K562 (cell line): ENCODE data around the gene GGA2. TPM values are rescaled to one million over a fixed set of nuclear protein-coding genes. Genes with fewer than 3 reads are reported as not detected.

Experiments used
- ATAC-seq: fragments of 200-7000 bp; cut with Tn5 transposase; 3 replicates; pipeline ENCODE4 v1.9.1; 2020; ENCODE audit warnings: moderate library complexity
- BruUV-seq: library from RNA; stranded (reverse); fragments of 400-500 nt; replicated peaks from 2 replicates; lab custom pipeline; 2021; lab: Mats Ljungman, UMichigan
- CTCF ChIA-PET: fragments of 300-600 bp; formaldehyde crosslinking; extraction: SDS; loops from one replicate; lab custom pipeline; 2021; ENCODE audit warnings: low intra/inter-chr PET ratio; lab: Yijun Ruan, JAX
- POLR2A ChIA-PET: fragments of 300-600, 350-650 bp; sonication (Branson Sonifier 250); formaldehyde crosslinking; extraction: SDS; loops from one replicate; lab custom pipeline; 2021; ENCODE audit warnings: antibody characterized with exemption, inconsistent platforms; lab: Yijun Ruan, JAX
- DNase-seq, 4 experiments: peaks; one replicate each; pipeline versions ENCODE4 v3.0.0 to v3.0.0-alpha.2; 2011 to 2018; ENCODE audit warnings: low spot score in 3 of 4, mixed read lengths in 3 of 4; ENCODE audit errors: extremely low read depth in 1 of 4
- FAIRE-seq: peaks from 2 replicates; lab custom pipeline; 2011; peaks lifted over from hg19 to GRCh38; lab: Jason Lieb, UNC
- H2AFZ ChIP-seq: 2 replicates; pipeline ENCODE4 v1.6.0; 2011; ENCODE audit warnings: low read depth, low read length, control low read depth, inconsistent platforms
- H3K27ac ChIP-seq: fragments of 200-600 bp; 3 replicates; pipeline ENCODE4 v1.8.0; 2011; ENCODE audit warnings: low read depth, mild to moderate bottlenecking, control low read depth, inconsistent platforms, low read length, moderate library complexity, mixed read lengths; ENCODE audit errors: extremely low read depth
- H3K27me3 ChIP-seq, 2 experiments: fragments of 300-600 bp in 1 of 2; 2 replicates in 1 of 2; 3 replicates in 1 of 2; pipeline versions ENCODE4 v1.6.0 to v1.8.0; 2011; ENCODE audit warnings: inconsistent platforms in 2 of 2, low read length in 2 of 2, mild to moderate bottlenecking in 1 of 2, mixed read lengths in 1 of 2, moderate library complexity in 1 of 2; ENCODE audit not compliant: control insufficient read depth in 2 of 2, insufficient read depth in 2 of 2
- H3K36me3 ChIP-seq: fragments of 300-600 bp; 3 replicates; pipeline ENCODE4 v1.8.0; 2011; ENCODE audit warnings: mild to moderate bottlenecking, low read length, inconsistent platforms; ENCODE audit not compliant: control insufficient read depth, insufficient read depth
- H3K4me1 ChIP-seq, 2 experiments: fragments of 200-600 bp in 1 of 2; replicated peaks in 1 of 2; 2 replicates in 1 of 2; 3 replicates in 1 of 2; pipeline versions ENCODE4 v1.5.1 to v1.8.0; 2011; ENCODE audit warnings: inconsistent platforms in 2 of 2, low read length in 2 of 2, mild to moderate bottlenecking in 1 of 2, mixed read lengths in 1 of 2, moderate library complexity in 1 of 2; ENCODE audit not compliant: control insufficient read depth in 2 of 2, insufficient read depth in 2 of 2
- H3K4me2 ChIP-seq: 2 replicates; pipeline ENCODE4 v1.6.1; 2011; ENCODE audit warnings: low read length, control low read depth, inconsistent platforms, mixed read lengths; ENCODE audit not compliant: insufficient read depth
- H3K4me3 ChIP-seq: fragments of 200-600 bp; sonication (generic), shearing (Covaris generic); 2 replicates; pipeline ENCODE4 v1.5.1; 2016; ENCODE audit warnings: control low read depth, inconsistent platforms
- H3K79me2 ChIP-seq: fragments of 200-600 bp; 3 replicates; pipeline ENCODE4 v1.8.0; 2011; ENCODE audit warnings: low read length, inconsistent platforms; ENCODE audit not compliant: control insufficient read depth, insufficient read depth
- H3K9ac ChIP-seq, 2 experiments: 2 replicates each; pipeline versions ENCODE4 v1.6.0 to v1.6.1; 2011; ENCODE audit warnings: low read depth in 2 of 2, low read length in 2 of 2, control low read depth in 1 of 2, inconsistent platforms in 1 of 2, mild to moderate bottlenecking in 1 of 2, mixed read lengths in 1 of 2; ENCODE audit not compliant: insufficient read depth in 1 of 2
- H3K9me1 ChIP-seq: one replicate; pipeline ENCODE4 v1.6.0; 2011; ENCODE audit warnings: inconsistent platforms, mild to moderate bottlenecking, low read length, moderate library complexity; ENCODE audit not compliant: control insufficient read depth, insufficient read depth
- H3K9me3 ChIP-seq: replicated peaks from 2 replicates; pipeline ENCODE4 v1.5.1; 2011; ENCODE audit warnings: low read depth, low read length, inconsistent platforms; ENCODE audit not compliant: control insufficient read depth, insufficient read depth
- H4K20me1 ChIP-seq: replicated peaks from 2 replicates; pipeline ENCODE4 v1.6.1; 2011; ENCODE audit warnings: low read length, inconsistent platforms, mixed read lengths; ENCODE audit not compliant: control insufficient read depth, insufficient read depth
- ATF3 ChIP-seq, 2 experiments: fragments of 450-650 bp in 1 of 2; sonication (generic) in 1 of 2; formaldehyde crosslinking in 1 of 2; IDR thresholded peaks in 1 of 2; conservative IDR thresholded peaks in 1 of 2; 2 replicates each; pipeline versions ENCODE4 v1.6.1 to v1.8.1; 2016 to 2023; ENCODE audit warnings: mild to moderate bottlenecking in 2 of 2, moderate library complexity in 2 of 2, inconsistent platforms in 1 of 2, missing genetic modification reagents in 1 of 2
- CAMTA2 ChIP-seq: fragments of 250-450 bp; sonication (Bioruptor Pico); conservative IDR thresholded peaks from 2 replicates; pipeline ENCODE4 v1.5.1; 2022
- CBX5 ChIP-seq: IDR thresholded peaks from 2 replicates; pipeline ENCODE4 v1.6.1; 2014; ENCODE audit warnings: low read depth, borderline replicate concordance
- ESRRB ChIP-seq: fragments of 250-450 bp; sonication (Bioruptor Pico); IDR thresholded peaks from 2 replicates; pipeline ENCODE4 v1.5.0; 2020; ENCODE audit warnings: mild to moderate bottlenecking, moderate library complexity, borderline replicate concordance
- JUND ChIP-seq, 2 experiments: IDR thresholded peaks; 2 replicates in 1 of 2; 3 replicates in 1 of 2; pipeline ENCODE4 v1.6.1; 2011; ENCODE audit warnings: borderline replicate concordance in 2 of 2, low read depth in 2 of 2, low read length in 2 of 2, improper control_type of control experiment in 1 of 2, missing biosample characterization in 1 of 2, missing genetic modification characterization in 1 of 2, missing genetic modification reagents in 1 of 2
- KAT7 ChIP-seq: sonication (generic); formaldehyde crosslinking; IDR thresholded peaks from 2 replicates; pipeline ENCODE4 v1.8.0; 2022; ENCODE audit warnings: missing genetic modification reagents, mild to moderate bottlenecking, borderline replicate concordance
- MEIS2 ChIP-seq: fragments of 450-650 bp; IDR thresholded peaks from 2 replicates; pipeline ENCODE4 v1.6.1; 2014; ENCODE audit warnings: mild to moderate bottlenecking; ENCODE audit not compliant: partially characterized antibody
- POLR2A ChIP-seq: fragments of 450-650 bp; conservative IDR thresholded peaks from 2 replicates; pipeline ENCODE4 v1.6.1; 2016
- RFX5 ChIP-seq: IDR thresholded peaks from 2 replicates; pipeline ENCODE4 v1.6.1; 2011; ENCODE audit warnings: low read depth, mild to moderate bottlenecking, improper control_type of control experiment, low read length
- THAP12 ChIP-seq: fragments of 250-450 bp; sonication (Bioruptor Pico); IDR thresholded peaks from 2 replicates; pipeline ENCODE4 v1.9.0; 2021; ENCODE audit warnings: mild to moderate bottlenecking, inconsistent platforms
- ZNF274 ChIP-seq: IDR thresholded peaks from 2 replicates; pipeline ENCODE4 v1.6.1; 2011; ENCODE audit warnings: low read depth, mild to moderate bottlenecking, low read length, moderate library complexity, borderline replicate concordance
- ZNF699 ChIP-seq: fragments of 250-450 bp; sonication (Bioruptor Pico); IDR thresholded peaks from 2 replicates; pipeline ENCODE4 v1.8.0; 2021; ENCODE audit warnings: mild to moderate bottlenecking, moderate library complexity; ENCODE audit not compliant: insufficient replicate concordance
- WGBS: fragments of 100-300 bp; shearing (Covaris generic); methylation state at CpG from one replicate; pipeline ENCODE4 v1.1.6; 2016; ENCODE audit warnings: low coverage, mixed read lengths; ENCODE audit not compliant: insufficient coverage; ENCODE audit errors: missing lambda C conversion rate; 5-methylcytosine and 5-hydroxymethylcytosine counted together
- in situ Hi-C: fragments of 300-500 bp; cut with MboI; formaldehyde crosslinking; loops from 4 replicates; pipeline ENCODE4 v1.15.0; 2018; ENCODE audit warnings: inconsistent platforms, mixed read lengths
- intact Hi-C: fragments of 100-400 bp; cut with micrococcal nuclease; formaldehyde crosslinking; loops from 2 replicates; pipeline ENCODE4 v1.14.2; 2022
- polyA plus RNA-seq, 8 experiments: library from polyadenylated mRNA; depleted of rRNA in 4 of 8; stranded (reverse) in 5 of 8; unstranded in 3 of 8; fragments of >200 nt; fragmentation: Nextera tagmentation in 2 of 8; fragmentation: Illumina TruSeq in 1 of 8; extraction: Ambion mirVana in 2 of 8; extraction: Trizol in 1 of 8; gene quantifications; 2 replicates each; pipeline versions ENCODE4 v1.2.1 to v1.2.3, GENCODE V29; 2011 to 2014; ENCODE audit warnings: inconsistent platforms in 1 of 8, missing spikeins in 1 of 8
- total RNA-seq, 7 experiments: library from RNA; depleted of rRNA in 6 of 7; stranded (reverse); fragments of >200 nt in 6 of 7; fragmentation: Illumina TruSeq in 2 of 7; extraction: Trizol in 2 of 7; gene quantifications; 2 replicates each; pipeline versions ENCODE4 v1.2.1 to v1.2.3, GENCODE V29; 2011 to 2021; ENCODE audit warnings: low replicate concordance in 1 of 7
- TF ChIP-seq, protein P1 (sequence below): sonication (generic); formaldehyde crosslinking; IDR thresholded peaks from 2 replicates; pipeline ENCODE4 v1.8.0; 2022; ENCODE audit warnings: mild to moderate bottlenecking, missing genetic modification reagents

GGA2 gene
- total and polyA plus RNA-seq, 9 of the 15 experiments (the other 6 are each of a cell fraction or from before 2014, with no cell fraction given), result 11.9 to 133 (median 66.3) TPM

DNA sequence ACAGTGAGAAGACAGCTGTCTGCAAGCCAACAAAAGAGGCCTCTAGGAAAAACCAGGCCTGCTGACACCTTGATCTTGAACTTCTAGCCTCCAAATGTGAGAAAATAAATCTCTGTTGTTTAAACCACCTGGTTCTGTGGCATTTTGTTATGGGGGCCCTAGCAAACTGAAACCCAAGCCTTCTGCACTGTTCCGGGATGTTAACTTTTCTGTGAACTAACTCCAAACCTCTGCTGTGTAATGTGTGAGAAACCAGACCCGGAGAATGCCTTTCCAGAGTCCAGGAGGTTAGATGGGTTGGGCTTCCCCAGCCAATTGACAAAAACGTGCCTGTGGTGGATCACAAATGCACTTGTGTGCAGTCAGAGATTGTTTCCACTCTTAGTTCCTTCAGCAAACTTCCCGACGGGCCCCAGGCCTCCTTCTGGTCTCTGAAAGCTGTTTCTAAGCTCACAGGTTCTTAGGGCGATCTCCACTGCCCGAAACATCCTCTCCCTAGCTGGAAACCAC, 13.6 kb upstream of the GGA2 start:
- DNase-seq (no peak), ATAC-seq (no peak), FAIRE-seq (no peak)
- H3K27ac ChIP-seq, result no peak overlapping the region
- in situ Hi-C loops, result no loop called here
- no peak overlapping the region for H3K4me2 ChIP-seq
- TF ChIP-seq ZNF274 (no peak), JUND (IDR thresholded peaks at IDR 0.05; ENCODE audit: borderline replicate concordance, low read depth, low read length) (no peak), JUND (tag; IDR thresholded peaks at IDR 0.05; ENCODE audit: borderline replicate concordance, low read depth, low read length) (no peak), THAP12 (CRISPR knock-in tag) (no peak), KAT7 (CRISPR knock-in tag) (no peak), CBX5 (no peak), ESRRB (CRISPR knock-in tag) (no peak), ATF3 (IDR thresholded peaks at IDR 0.05) (no peak), ATF3 (CRISPR knock-in tag; conservative IDR thresholded peaks at IDR 0.05) (no peak), CAMTA2 (CRISPR knock-in tag) (no peak), POLR2A (no peak), ZNF699 (no peak), MEIS2 (no peak), RFX5 (no peak)
- TF ChIP-seq, protein P1, sequence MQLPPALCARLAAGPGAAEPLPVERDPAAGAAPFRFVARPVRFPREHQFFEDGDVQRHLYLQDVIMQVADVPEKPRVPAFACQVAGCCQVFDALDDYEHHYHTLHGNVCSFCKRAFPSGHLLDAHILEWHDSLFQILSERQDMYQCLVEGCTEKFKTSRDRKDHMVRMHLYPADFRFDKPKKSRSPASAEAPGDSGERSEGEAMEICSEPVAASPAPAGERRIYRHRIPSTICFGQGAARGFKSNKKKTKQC, result no peak
- no peak overlapping the region for H3K9ac ChIP-seq
- no peak overlapping the region for H3K4me3 ChIP-seq
- no peaks in the 10 kb centered on the region for H4K20me1 ChIP-seq
- no peaks in the 10 kb centered on the region for H3K9me1 ChIP-seq
- peaks cover 2 to 3% of the 10 kb centered on the region in 2 experiments; a peak in 2 of 5 replicates for H3K4me1 ChIP-seq
- TSS peak; percentile 27 for BruUV-seq
- ChIA-PET POLR2A (interaction anchor here (2.0 kb wide), 1 partner anchor 10 kb away, joined by 9 read pairs; no protein-coding TSS in a partner anchor), CTCF (no interaction called here)
- no peaks in the 10 kb centered on the region for H3K9me3 ChIP-seq
- intact Hi-C loops, result no loop called here
- WGBS, result 76% methylated on average over 7 of the region's 7 CpGs
- no peak overlapping the region for H2AFZ ChIP-seq
- H3K36me3 ChIP-seq, result peaks cover 76% of the 10 kb centered on the region; the same call in 2 of the 3 replicates
- no peaks in the 10 kb centered on the region for H3K79me2 ChIP-seq
- no peaks in the 10 kb centered on the region for H3K27me3 ChIP-seq
